ENCODE results near the gene OR56B4.
"Not testable (repeated sequence)": the region's sequence is repeated elsewhere in the genome, so short reads cannot be mapped to it uniquely, and the experiment has no call there.

The OR56B4 gene, protein sequence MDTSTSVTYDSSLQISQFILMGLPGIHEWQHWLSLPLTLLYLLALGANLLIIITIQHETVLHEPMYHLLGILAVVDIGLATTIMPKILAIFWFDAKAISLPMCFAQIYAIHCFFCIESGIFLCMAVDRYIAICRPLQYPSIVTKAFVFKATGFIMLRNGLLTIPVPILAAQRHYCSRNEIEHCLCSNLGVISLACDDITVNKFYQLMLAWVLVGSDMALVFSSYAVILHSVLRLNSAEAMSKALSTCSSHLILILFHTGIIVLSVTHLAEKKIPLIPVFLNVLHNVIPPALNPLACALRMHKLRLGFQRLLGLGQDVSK

DNA sequence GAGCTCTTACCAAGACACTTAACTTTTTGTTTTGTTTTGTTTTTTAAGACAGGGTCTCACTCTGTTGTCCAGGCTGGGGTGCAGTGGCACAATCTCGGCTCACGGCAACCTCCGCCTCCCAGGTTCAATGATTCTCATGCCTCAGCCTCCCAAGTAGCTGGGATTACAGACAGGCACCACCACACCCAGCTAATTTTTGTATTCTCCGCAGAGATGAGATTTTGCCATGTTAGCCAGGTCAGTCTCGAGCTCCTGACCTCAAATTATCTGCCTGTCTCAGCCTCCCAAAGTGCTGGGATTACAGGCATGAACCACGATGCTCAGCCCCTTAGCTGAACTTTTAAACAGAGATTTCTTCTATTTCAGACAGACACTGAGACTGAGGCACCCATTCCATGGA is at the start of gene OR56B4:
TSS of gene OR56B4 (plus strand) at position 301 of the 400 bp plus-strand sequence. CDS start at position 396, 95 bp downstream.
- in situ Hi-C loops (cut with HindIII; ENCODE audit: low pct_ligation_motif_present, low pct_unique_long_range_greater_than_20kb, low sequenced_read_pairs); DNase-seq: not testable (repeated sequence)

DNA sequence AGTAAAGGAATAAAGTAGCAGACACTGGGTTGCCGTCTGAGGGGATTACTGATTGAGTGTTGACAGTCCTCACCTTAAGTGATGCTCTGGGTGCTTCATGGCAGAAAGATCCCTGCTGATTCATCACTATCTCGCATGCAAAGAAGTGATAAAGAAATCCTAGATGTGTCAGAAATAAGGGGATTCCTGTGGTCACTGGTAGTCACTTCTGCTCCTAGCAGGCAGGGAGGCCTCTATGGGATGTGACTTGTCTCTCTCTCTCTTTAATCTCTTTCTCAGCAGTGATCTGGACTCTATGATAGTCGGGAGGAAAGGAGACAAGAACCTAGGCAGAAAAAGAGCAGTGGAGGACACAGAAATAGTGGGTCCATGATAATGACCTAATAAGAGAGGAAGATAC is 46.0 kb upstream of the OR56B4 start:
- in situ Hi-C loops (cut with HindIII; ENCODE audit: low pct_ligation_motif_present, low pct_unique_long_range_greater_than_20kb, low sequenced_read_pairs): no loop called here
- DNase-seq: no peak

DNA sequence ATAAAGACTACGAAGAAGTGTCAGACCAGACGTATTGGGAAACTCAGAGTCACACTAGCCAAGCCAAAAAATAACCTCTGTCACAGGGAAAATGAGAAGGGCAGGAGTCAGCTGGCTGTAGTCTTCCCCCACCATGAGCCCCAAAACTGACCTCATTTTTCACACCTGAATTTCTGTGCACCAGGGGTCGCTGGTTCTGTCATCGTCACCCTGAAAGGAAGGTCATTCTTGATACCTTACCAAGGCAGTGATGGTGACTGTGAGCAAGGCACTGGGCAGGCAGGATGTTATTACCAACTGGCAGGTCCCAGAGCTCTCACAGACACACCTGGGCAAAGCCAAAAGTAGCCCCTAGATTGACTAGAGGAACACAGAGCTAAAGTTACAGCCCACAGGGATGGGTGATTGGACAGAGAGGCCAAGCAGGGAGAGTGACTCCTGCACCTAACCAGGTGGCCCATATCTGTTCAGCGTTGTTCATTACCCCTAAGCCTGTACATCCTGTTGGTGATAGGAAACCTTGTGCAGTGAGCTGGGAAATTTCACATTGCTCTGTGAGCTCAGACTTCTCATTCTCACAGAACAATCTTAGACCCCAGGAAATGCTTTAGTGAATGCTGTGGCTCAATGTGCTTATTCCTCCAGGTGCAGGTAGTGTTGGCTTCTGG is 44.7 kb upstream of the OR56B4 start:
- in situ Hi-C loops (cut with HindIII; ENCODE audit: low pct_ligation_motif_present, low pct_unique_long_range_greater_than_20kb, low sequenced_read_pairs): no loop called here
- DNase-seq: no peak

DNA sequence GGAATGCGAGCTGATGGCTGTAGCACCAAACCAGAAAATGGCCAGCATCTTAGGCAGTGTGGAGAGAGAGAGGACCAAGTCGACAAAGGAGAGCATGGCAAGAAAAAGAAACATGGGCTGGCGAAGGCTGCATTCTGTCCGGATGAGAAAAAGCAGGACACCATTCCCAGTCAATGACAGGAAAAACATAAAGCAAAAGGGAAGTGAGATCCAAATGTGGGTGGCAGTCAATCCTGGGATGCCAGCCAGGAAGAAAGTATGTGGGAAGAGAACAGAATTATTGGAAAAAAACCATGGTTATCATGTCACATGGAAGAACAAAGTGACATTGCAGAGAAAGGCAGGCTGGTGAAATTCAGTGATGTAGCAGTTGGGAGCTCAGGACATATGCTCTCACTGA is 40.0 kb upstream of the OR56B4 start:
- no peak for DNase-seq
- in situ Hi-C loops (cut with HindIII; ENCODE audit: low pct_ligation_motif_present, low pct_unique_long_range_greater_than_20kb, low sequenced_read_pairs): no loop called here

DNA sequence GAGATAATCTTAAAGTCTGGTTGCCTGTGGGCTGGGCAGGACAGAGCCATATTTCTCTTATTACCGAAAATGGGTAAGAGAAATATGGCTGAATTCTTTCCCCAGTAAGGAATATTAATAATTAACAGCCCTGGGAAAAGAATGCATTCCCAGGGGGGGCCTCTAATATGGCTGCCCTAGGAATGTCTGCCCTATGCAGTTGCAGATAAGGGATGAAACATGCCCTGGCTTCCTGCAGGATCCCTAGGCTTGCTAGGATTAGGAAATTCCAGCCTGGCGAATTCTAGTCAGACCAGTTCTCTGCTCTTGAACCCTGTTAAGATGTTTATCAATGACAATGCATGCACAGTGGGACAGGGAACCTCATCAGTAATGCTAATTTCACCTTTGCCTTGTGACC is 31.0 kb upstream of the OR56B4 start:
- DNase-seq; in situ Hi-C loops (cut with HindIII; ENCODE audit: low pct_ligation_motif_present, low pct_unique_long_range_greater_than_20kb, low sequenced_read_pairs): not testable (repeated sequence)

DNA sequence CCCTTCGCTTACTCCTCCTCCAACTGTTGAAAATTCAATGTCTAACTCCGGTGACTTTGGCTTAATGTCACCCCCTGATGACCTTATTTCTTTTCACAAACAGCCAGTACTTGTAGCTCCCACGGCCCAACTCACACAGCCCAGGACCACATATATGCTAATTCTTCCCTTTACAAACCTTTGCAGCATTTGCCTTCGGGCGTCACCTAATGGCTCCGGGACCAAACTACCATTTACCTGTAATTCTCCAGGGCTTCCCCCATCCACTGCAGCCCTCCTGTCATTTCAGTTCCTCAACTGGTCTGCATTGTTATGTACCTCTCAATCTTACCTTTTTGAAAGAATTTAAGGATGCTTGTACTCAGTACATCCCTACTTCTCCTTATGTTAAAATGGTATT is 29.8 kb upstream of the OR56B4 start:
- DNase-seq: no peak
- in situ Hi-C loops (cut with HindIII; ENCODE audit: low pct_ligation_motif_present, low pct_unique_long_range_greater_than_20kb, low sequenced_read_pairs): no loop called here

DNA sequence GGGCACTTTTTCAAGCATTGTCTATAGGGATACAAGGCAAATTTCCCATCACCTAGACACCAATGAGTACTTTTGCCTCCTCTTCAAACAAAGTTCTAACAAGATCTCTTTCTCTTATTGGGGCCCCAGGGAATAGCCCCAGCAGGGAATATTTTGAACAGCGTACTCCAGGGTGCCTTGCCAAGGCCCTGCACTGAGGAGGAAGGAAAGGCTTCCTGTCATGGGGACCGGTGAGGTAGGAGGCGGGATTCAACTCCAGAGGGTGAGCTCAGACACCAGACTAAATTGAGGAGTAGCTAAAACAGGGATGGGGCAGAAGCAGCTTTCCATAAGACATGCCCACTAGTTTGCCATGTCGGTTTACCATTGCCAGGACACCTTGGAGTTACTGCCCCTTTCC is 28.0 kb upstream of the OR56B4 start:
- DNase-seq: no peak
- in situ Hi-C loops (cut with HindIII; ENCODE audit: low pct_ligation_motif_present, low pct_unique_long_range_greater_than_20kb, low sequenced_read_pairs): no loop called here

DNA sequence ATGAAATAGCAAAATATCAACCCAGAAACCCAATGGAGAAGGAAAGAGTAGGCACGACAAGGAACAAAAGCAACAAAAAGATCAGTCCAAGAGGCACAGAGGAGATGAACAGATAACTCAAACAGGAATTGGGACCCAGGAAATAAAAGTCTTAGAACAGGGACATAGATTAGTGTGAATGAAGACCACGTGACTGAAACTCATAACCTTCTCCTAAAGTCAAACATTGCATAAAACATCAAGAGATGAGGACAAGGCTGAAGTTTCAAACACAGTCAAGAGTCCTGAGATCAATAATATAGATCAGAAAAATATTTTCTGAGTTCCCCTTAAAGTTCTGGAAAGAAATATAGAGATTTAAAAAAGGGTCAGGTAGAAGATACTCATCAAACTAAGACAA is 24.4 kb upstream of the OR56B4 start:
- in situ Hi-C loops (cut with HindIII; ENCODE audit: low pct_ligation_motif_present, low pct_unique_long_range_greater_than_20kb, low sequenced_read_pairs): no loop called here
- DNase-seq: no peak

DNA sequence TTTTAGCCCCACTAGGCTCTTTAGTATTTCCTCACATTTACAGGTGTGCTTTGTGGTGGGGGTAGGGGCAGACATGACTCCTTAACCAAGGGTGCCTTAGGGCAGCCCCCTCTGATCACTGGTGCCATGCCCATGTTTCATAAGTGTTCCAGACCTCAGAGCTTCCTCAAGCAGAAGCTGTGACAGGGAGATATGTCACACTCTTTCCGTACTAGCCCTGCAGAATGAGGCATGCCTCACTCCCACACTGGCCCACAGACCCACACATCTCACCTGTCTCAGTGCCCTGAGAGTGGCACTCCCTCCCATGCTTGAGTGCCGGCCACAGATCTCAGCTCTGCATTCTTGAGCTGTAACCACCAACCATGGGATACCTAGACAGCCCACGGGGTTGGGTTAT is 22.9 kb upstream of the OR56B4 start:
- in situ Hi-C loops (cut with HindIII; ENCODE audit: low pct_ligation_motif_present, low pct_unique_long_range_greater_than_20kb, low sequenced_read_pairs): no loop called here
- no peak for DNase-seq

DNA sequence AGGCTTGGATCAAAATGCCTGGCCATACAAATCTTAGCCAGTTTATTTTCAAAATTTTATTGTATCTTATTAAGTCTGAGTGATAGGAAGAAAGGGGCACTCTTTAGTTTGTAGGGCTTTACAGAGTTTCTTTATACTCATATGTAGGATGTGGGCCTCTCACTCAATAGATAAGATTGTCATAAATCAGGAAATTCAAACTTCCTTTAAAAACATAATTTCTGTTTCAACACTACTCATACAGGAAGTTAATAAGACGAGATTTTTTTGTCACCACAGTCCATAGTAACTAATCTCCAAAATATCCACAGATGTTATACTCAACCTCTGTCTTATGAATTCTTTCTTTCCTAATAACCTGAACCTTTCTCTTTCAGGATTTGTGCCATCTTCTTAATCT is 13.3 kb upstream of the OR56B4 start:
- in situ Hi-C loops (cut with HindIII; ENCODE audit: low pct_ligation_motif_present, low pct_unique_long_range_greater_than_20kb, low sequenced_read_pairs): no loop called here
- no peak for DNase-seq

DNA sequence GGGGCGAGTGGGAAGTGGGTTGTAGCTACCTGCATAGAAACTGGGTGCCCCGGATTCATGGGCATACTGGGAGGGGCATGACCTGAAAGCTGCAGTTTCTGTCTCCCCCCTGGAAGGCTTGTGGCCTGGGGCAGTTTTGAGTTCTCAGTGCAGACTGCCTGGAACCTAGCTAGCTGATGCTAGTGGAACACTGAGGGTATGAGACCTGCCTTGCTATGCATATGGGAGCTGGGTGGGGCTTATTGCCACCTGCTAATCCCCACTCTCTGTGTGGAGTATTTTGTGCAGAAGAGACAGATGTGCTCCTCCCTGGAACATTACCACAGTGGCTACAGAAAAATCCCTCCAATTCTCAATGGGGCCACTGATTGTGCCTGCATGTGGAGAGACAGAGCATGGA is 11.7 kb upstream of the OR56B4 start:
- DNase-seq: no peak
- in situ Hi-C loops (cut with HindIII; ENCODE audit: low pct_ligation_motif_present, low pct_unique_long_range_greater_than_20kb, low sequenced_read_pairs): no loop called here

DNA sequence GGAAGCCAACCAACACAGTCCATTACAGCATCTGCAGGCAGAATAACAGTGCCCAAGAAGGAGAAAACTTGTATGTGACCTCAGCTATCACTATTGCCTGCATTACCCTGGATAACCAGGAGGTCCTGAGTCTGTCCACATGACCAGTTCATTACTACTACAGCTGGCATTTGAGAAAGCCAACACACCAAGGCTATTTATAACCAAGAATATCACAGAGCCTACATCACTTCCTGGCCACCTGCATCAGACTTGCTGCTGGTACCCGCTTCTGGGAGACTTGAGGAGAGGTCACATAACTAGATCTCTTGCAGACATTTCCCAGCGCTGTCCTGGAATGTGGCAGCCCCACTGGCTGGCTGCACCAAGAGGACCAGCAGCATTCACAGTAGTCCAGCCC is 11.1 kb upstream of the OR56B4 start:
- in situ Hi-C loops (cut with HindIII; ENCODE audit: low pct_ligation_motif_present, low pct_unique_long_range_greater_than_20kb, low sequenced_read_pairs): no loop called here
- DNase-seq: no peak

DNA sequence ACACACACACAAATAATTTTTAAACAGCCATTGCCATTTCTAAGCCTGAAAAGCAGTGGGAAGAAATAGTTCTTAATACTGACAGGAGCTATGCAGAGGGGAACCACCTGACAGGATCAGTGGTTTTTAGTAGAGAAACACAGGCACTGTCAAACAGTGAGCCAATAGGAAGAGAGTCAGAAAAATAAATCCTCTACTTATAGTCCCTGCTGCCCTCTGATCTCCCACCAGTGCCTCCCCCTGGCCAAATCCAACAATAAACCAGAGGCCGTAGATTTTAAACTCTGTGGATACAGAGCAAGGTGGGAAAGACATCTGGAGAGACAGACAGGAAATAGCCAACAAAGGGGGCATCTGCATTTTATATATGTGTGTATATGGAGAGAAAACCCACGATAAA is 7.9 kb upstream of the OR56B4 start:
- in situ Hi-C loops (cut with HindIII; ENCODE audit: low pct_ligation_motif_present, low pct_unique_long_range_greater_than_20kb, low sequenced_read_pairs): no loop called here
- no peak for DNase-seq

DNA sequence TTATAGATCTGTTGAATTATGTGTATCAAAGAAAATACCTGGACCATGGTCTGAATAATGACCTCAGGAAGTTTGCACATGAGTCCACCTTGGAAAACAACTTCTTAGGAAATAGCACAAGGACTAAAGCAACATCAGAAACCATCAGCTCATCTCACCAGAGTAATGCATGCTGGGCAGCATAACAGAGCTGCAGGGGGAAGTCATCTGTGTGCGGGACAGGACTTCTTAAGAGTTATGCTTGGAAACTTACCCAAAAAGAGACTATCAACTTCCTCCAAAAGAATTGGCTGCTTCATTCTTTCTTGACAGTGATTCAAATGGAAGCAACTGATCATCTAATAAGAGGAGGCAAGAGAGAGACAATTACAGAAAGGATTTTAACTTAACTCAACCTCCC is 2.5 kb downstream of the OR56B4 start:
- in situ Hi-C loops (cut with HindIII; ENCODE audit: low pct_ligation_motif_present, low pct_unique_long_range_greater_than_20kb, low sequenced_read_pairs): no loop called here
- no peak for DNase-seq

DNA sequence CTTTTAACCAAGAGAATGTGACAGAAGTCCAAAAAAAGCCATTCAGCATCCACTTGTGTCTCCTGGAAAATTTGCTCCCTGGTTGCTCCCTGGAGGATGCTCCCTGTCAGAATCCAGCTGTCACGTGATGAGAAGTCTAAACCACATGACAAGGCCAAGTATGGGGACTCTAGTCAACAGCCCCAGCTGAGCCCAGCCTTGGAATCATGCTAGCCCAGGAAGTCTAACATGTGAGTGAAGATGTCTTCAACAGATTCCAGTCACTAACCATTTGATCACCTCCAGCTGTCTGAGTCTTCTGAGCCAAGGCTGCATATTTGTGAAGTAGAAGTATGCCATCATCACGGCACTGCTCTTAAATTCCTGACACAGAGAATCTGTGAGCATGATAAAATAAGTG is 4.2 kb downstream of the OR56B4 start:
- DNase-seq: no peak
- in situ Hi-C loops (cut with HindIII; ENCODE audit: low pct_ligation_motif_present, low pct_unique_long_range_greater_than_20kb, low sequenced_read_pairs): no loop called here

DNA sequence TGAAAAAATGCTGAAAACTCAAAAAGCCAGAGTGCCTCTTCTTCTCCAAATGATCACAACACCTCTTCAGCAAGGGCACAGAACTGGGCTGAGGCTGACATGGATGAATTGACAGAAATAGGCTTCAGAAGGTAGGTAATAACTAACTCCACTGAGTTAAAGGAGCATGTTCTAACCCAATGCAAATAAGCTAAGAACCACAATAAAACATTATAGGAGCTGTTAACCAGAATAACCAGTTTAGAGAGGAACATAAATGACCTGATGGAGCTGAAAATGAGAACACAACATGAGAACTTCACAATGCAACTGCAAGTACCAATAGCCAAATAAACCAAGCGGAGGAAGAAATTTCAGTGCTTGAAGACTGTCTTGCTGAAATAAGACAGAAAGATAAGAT is 9.2 kb downstream of the OR56B4 start:
- DNase-seq: no peak
- in situ Hi-C loops (cut with HindIII; ENCODE audit: low pct_ligation_motif_present, low pct_unique_long_range_greater_than_20kb, low sequenced_read_pairs): no loop called here

DNA sequence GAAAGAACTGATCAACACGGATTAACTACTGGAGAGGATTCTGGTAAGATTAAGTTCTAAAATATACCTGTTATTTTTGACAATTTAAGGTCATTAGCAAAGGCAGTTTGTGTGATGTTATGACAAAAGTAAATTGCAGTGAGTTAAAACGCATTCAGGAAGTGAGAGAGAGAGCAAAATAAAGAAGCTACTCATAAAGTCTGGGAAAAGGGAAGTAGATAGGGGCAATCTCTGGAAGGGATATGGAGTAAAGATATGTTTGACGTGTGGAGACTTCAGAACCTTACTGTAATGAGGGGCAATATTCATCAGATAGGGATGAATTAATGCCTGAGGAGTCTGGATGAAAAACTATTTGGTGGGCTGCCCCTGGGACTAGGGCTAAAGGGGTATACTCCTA is 16.8 kb downstream of the OR56B4 start:
- no peak for DNase-seq
- in situ Hi-C loops (cut with HindIII; ENCODE audit: low pct_ligation_motif_present, low pct_unique_long_range_greater_than_20kb, low sequenced_read_pairs): no loop called here

DNA sequence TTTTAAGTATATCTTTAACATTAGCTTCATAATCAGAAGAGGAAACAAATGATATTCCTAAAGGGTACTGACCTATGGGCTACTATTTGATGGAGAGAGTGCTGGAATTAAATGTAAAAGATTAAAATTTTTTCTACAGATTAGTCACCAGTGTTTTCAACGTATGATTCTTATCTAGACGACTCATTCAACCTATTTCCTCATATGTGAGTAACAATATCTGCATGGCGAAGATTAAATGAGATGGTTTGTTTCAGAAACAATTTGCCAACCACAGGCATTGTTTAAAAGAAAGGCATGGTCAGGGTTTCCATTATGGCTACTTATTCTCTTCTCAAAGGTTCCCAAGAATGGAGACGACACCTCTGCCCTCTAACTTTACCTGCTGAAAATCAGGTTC is 20.4 kb downstream of the OR56B4 start:
- DNase-seq: no peak
- in situ Hi-C loops (cut with HindIII; ENCODE audit: low pct_ligation_motif_present, low pct_unique_long_range_greater_than_20kb, low sequenced_read_pairs): no loop called here

DNA sequence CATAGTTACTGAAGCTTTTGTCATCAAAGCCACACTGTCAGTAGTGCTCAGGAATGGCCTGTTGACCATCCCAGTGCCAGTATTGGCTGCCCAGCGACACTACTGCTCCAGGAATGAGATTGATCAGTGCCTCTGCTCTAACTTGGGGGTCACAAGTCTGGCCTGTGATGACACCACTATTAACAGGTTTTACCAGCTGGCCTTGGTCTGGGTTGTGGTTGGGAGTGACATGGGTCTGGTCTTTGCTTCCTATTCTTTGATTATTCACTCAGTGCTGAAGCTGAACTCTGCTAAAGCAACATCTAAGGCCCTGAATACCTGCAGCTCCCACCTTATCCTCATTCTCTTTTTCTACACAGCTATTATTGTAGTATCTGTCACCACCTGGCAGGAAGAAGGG is 21.5 kb downstream of the OR56B4 start:
- DNase-seq: no peak
- in situ Hi-C loops (cut with HindIII; ENCODE audit: low pct_ligation_motif_present, low pct_unique_long_range_greater_than_20kb, low sequenced_read_pairs): no loop called here

DNA sequence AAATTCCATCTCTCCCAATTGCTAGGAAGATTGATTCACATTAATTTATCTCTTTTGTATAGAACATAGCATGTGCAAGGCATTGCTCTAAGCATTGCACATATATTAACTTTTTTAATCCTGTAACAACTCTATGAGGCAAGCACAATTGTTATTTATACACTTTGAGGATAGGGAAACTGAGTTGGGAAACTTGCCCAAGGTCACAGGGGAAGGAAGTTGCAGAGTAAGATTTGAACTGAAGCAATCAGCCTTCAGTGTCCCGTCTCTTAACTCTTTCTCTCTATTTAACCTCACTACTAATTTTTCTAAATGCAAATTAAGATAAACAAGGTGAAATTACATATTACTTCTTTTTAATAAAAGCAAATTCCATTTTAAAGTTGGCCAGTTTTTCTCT is 22.2 kb downstream of the OR56B4 start:
- in situ Hi-C loops (cut with HindIII; ENCODE audit: low pct_ligation_motif_present, low pct_unique_long_range_greater_than_20kb, low sequenced_read_pairs): no loop called here
- DNase-seq: no peak
